ENCODE results near the gene CDH1. TPM values are rescaled to one million over a fixed set of nuclear protein-coding genes. Genes with fewer than 3 reads are reported as not detected.

CDH1 gene
- total RNA-seq, 1 donor: under 0.01 TPM

DNA sequence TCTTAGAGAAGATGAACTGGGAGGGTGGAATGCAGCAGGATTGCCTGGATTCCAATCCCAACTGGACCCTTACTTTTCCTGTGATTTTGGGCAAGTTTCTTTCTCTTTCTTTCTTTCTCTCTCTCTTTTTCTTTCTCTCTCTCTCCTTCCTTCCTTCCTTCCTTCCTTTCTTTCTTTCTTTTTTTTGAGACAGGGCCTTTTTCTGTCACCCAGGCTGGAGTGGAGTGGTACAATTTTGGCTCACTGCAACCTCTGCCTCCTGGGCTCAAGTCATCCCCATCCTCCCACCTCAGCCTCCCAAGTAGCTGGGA, 20.5 kb downstream of the CDH1 start:
- TF ChIP-seq CTCF (IDR thresholded peaks at IDR 0.05; ENCODE audit: insufficient read depth, low read depth, low read length): no peak
- H3K4me3 ChIP-seq (ENCODE audit: low read depth, low read length): no peak overlapping the region

DNA sequence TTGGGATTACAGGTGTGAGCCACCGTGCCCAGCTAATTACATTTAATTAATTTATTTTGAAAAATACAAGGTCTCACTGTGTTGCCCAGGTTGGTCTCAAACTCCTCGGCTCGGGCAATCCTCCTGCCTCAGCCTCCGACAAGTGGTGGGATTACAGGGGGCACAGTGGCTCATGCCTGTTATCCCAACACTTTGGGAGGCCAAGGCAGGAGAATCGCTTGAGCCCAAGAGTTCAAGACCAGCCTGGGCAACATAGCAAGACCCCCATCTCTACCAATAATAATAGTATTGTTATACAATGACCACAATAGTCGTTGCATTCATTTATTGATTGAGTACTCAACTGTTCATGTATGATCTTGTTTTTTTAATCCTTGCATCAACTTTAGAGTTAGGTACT, 22.0 kb downstream of the CDH1 start:
- TF ChIP-seq CTCF (IDR thresholded peaks at IDR 0.05; ENCODE audit: insufficient read depth, low read depth, low read length): no peak
- no peak overlapping the region for H3K4me3 ChIP-seq (ENCODE audit: low read depth, low read length)
- no peak for DNase-seq (ENCODE audit: low read depth)

More for the DNA sequence above, 20.5 kb downstream of the CDH1 start:
- DNase-seq (ENCODE audit: low read depth): no peak

GRCh38 chr16:68760671-68761275, 23.7 kb downstream of the CDH1 start:
- TF ChIP-seq CTCF (IDR thresholded peaks at IDR 0.05; ENCODE audit: insufficient read depth, low read depth, low read length): no peak
- H3K4me3 ChIP-seq (ENCODE audit: low read depth, low read length): no peak overlapping the region
- DNase-seq (ENCODE audit: low read depth): peak; percentile 11

- DNase-seq (ENCODE audit: low read depth): no peak
- TF ChIP-seq CTCF (IDR thresholded peaks at IDR 0.05; ENCODE audit: insufficient read depth, low read depth, low read length): no peak
- no peak overlapping the region for H3K4me3 ChIP-seq (ENCODE audit: low read depth, low read length)
Measured at GRCh38 chr16:68762996-68763756, 26.1 kb downstream of the CDH1 start.

DNA sequence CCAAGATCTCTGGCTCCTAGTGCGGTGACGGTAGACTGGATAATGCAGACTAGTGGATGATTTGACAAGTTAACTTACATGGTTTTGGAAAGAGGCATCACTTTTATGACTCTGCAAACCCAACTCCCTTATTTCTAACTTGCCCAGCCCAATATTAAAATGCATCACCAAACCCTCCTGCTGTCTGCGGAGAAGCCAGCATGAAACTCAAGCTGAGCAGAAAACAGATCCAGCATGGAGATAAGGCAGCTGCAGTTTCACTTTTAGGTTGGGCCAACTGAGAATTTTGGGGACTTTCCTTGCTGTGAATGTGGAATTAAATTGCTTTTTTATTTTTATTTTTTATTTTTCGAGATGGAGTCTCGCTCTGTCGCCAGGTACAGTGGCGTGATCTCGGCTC, 27.8 kb downstream of the CDH1 start:
- no peak for DNase-seq (ENCODE audit: low read depth)
- no peak for TF ChIP-seq CTCF (IDR thresholded peaks at IDR 0.05; ENCODE audit: insufficient read depth, low read depth, low read length)
- no peak overlapping the region for H3K4me3 ChIP-seq (ENCODE audit: low read depth, low read length)

- H3K4me3 ChIP-seq (ENCODE audit: low read depth, low read length): no peak overlapping the region
- DNase-seq (ENCODE audit: low read depth): no peak
- no peak for TF ChIP-seq CTCF (IDR thresholded peaks at IDR 0.05; ENCODE audit: insufficient read depth, low read depth, low read length)
Measured at GRCh38 chr16:68767581-68767980, 30.5 kb downstream of the CDH1 start.

Data from fibroblast of villous mesenchyme (primary cell).